Measurements from ENCODE around the gene BACH2.

BACH2 gene

DNA sequence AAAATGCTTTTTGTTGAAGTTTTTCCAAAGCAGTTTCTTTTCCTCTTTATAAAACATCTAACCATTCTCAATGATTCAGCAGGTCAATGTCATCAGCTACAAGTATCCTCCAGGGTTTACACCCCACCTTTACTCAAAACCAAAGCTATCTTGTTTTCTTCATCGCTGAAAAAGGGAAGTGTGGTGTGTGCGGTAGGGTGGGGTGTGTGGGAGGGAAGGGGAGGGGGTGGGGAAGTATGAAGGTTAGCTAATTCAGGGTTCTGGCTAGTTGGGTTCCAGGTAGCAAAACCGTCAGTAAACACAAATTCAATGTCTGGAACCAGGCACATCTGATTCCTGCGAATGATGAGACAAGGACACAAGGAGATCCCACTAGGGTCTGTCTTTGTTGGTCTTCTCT, 212.8 kb downstream of the BACH2 start:
- intact Hi-C loops (cut with micrococcal nuclease) = no loop called here
- Mint-ChIP-seq H3K4me1 (ENCODE audit: low read depth) (peaks cover 12% of the 10 kb centered on the region), H3K36me3 (ENCODE audit: low read depth) (no peaks in the 10 kb centered on the region), H3K9me3 (no peaks in the 10 kb centered on the region), H3K27me3 (no peaks in the 10 kb centered on the region), H3K4me3 (no peak overlapping the region), H3K27ac (no peak overlapping the region)

DNA sequence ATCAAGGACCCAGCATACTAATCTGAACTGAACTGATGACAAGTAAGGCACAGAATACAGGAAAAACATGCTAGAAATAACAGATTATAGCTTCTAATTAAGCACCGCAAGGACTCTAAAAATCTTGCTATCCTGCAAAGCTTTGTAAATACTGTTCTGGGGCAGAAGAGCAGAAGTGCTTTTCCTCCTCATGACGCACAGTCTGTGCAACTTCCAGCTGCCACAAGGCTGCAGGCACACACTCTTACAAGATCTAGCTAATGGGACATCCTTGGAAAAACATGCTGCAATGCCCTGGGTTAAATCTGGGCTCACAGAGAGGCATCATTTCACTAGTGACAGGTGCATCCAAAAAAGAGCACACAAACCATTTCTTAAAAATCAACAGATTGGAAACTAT, 213.8 kb downstream of the BACH2 start:
- Mint-ChIP-seq H3K27me3 (peaks cover 3% of the 10 kb centered on the region), H3K4me3 (no peak overlapping the region), H3K9me3 (no peaks in the 10 kb centered on the region), H3K27ac (no peak overlapping the region), H3K4me1 (ENCODE audit: low read depth) (peaks cover 8% of the 10 kb centered on the region), H3K36me3 (ENCODE audit: low read depth) (no peaks in the 10 kb centered on the region)
- intact Hi-C loops (cut with micrococcal nuclease) = no loop called here

- no peaks in the 10 kb centered on the region for H3K36me3 Mint-ChIP-seq (ENCODE audit: low read depth)
- peaks cover 6% of the 10 kb centered on the region for H3K4me1 Mint-ChIP-seq (ENCODE audit: low read depth)
- no peaks in the 10 kb centered on the region for H3K9me3 Mint-ChIP-seq
- no peak overlapping the region for H3K27ac Mint-ChIP-seq
- peaks cover 3% of the 10 kb centered on the region for H3K27me3 Mint-ChIP-seq
- intact Hi-C loops (cut with micrococcal nuclease) = no loop called here
- H3K4me3 Mint-ChIP-seq = no peak overlapping the region
These were observed 215.7 kb downstream of the BACH2 start for GRCh38 chr6:90080876-90081481.

GRCh38 chr6:90079560-90080490, 216.8 kb downstream of the BACH2 start:
- no peak overlapping the region for H3K4me3 Mint-ChIP-seq
- H3K36me3 Mint-ChIP-seq (ENCODE audit: low read depth) = no peaks in the 10 kb centered on the region
- intact Hi-C loops (cut with micrococcal nuclease) = no loop called here
- H3K9me3 Mint-ChIP-seq = no peaks in the 10 kb centered on the region
- H3K27ac Mint-ChIP-seq = no peak overlapping the region
- H3K4me1 Mint-ChIP-seq (ENCODE audit: low read depth) = peaks cover 6% of the 10 kb centered on the region
- H3K27me3 Mint-ChIP-seq = peaks cover 3% of the 10 kb centered on the region

DNA sequence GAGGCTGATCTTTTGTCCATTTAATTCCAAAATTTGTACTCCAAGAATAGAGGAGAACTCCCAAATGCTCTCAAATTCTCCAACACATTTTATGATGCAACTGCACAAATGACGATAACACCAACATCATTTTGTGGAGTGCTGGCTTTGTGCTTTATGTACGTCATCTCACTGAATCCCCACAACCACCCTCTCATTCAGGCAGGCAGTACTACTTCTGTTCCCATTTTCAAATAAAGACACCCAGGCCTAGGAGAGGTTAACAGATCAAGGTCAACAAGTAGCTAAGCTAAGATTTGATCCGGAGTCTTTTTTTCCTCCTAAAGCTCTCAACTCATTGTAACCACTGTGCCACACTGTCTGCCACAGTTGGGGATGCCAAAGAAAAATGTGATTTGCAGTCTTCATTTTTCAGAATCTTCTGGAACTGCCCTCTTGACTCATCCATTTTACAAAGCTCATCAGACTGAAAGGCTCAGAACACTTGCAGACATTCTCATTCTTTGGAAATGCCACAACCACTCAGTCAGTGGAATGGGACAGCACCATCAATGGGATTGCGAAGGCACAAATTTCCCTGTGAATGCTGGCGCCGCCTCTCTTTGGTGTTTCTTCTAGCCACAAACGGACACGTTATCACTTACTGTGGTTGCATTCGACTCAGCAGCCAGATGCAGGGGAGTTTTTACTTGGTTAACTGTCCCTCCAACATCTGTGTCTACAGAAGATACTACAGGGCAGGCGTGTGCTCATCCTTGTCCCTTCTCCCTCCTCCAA, 217.9 kb downstream of the BACH2 start:
- Mint-ChIP-seq H3K9me3 (no peaks in the 10 kb centered on the region), H3K4me3 (no peak overlapping the region), H3K27me3 (peaks cover 3% of the 10 kb centered on the region), H3K27ac (no peak overlapping the region), H3K36me3 (ENCODE audit: low read depth) (no peaks in the 10 kb centered on the region), H3K4me1 (ENCODE audit: low read depth) (no peaks in the 10 kb centered on the region)
- intact Hi-C loops (cut with micrococcal nuclease) = no loop called here

GRCh38 chr6:90076511-90077415, 219.9 kb downstream of the BACH2 start:
- no peak overlapping the region for H3K4me3 Mint-ChIP-seq
- H3K27ac Mint-ChIP-seq = no peak overlapping the region
- H3K9me3 Mint-ChIP-seq = no peaks in the 10 kb centered on the region
- intact Hi-C loops (cut with micrococcal nuclease) = no loop called here
- H3K4me1 Mint-ChIP-seq (ENCODE audit: low read depth) = no peaks in the 10 kb centered on the region
- H3K36me3 Mint-ChIP-seq (ENCODE audit: low read depth) = no peaks in the 10 kb centered on the region
- peaks cover 3% of the 10 kb centered on the region for H3K27me3 Mint-ChIP-seq

- Mint-ChIP-seq H3K4me1 (ENCODE audit: low read depth) (peaks cover 5% of the 10 kb centered on the region), H3K27me3 (peaks cover 3% of the 10 kb centered on the region), H3K27ac (no peak overlapping the region), H3K4me3 (no peak overlapping the region), H3K9me3 (no peaks in the 10 kb centered on the region), H3K36me3 (ENCODE audit: low read depth) (no peaks in the 10 kb centered on the region)
- intact Hi-C loops (cut with micrococcal nuclease) = no loop called here
These were observed 222.3 kb downstream of the BACH2 start for GRCh38 chr6:90074161-90074850.

DNA sequence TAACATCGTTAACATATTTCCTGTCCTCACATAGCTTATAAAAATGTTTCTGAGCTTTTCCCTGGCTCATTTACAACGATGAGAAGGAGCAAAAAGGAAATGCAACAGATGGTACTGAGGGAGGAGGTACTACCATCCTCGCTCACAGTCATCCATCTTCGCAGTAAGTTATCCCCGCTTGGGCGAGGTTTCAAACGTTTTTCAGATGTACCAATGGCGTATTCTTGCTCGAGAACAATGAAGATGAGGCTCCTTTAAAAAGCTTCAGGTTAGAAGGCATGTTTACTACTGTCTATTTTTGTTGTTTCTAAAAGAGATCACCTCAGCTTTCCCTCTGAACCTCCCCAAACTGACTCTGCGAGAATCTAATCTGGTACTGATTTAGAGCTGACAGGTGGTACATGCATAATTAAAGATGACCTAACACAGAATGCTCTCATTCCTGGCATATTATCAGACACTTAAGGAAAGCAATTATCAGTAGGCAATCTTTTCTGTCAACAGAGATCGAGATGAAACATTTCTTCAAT, 223.6 kb downstream of the BACH2 start:
- Mint-ChIP-seq H3K9me3 (no peaks in the 10 kb centered on the region), H3K27ac (no peak overlapping the region), H3K27me3 (no peaks in the 10 kb centered on the region), H3K36me3 (ENCODE audit: low read depth) (no peaks in the 10 kb centered on the region), H3K4me3 (no peak overlapping the region), H3K4me1 (ENCODE audit: low read depth) (peaks cover 5% of the 10 kb centered on the region)
- intact Hi-C loops (cut with micrococcal nuclease) = no loop called here

- intact Hi-C loops (cut with micrococcal nuclease) = no loop called here
- Mint-ChIP-seq H3K27me3 (no peaks in the 10 kb centered on the region), H3K9me3 (no peaks in the 10 kb centered on the region), H3K4me3 (no peak overlapping the region), H3K27ac (no peak overlapping the region), H3K4me1 (ENCODE audit: low read depth) (peaks cover 5% of the 10 kb centered on the region), H3K36me3 (ENCODE audit: low read depth) (no peaks in the 10 kb centered on the region)
These were observed 224.1 kb downstream of the BACH2 start for GRCh38 chr6:90072501-90072900.

DNA sequence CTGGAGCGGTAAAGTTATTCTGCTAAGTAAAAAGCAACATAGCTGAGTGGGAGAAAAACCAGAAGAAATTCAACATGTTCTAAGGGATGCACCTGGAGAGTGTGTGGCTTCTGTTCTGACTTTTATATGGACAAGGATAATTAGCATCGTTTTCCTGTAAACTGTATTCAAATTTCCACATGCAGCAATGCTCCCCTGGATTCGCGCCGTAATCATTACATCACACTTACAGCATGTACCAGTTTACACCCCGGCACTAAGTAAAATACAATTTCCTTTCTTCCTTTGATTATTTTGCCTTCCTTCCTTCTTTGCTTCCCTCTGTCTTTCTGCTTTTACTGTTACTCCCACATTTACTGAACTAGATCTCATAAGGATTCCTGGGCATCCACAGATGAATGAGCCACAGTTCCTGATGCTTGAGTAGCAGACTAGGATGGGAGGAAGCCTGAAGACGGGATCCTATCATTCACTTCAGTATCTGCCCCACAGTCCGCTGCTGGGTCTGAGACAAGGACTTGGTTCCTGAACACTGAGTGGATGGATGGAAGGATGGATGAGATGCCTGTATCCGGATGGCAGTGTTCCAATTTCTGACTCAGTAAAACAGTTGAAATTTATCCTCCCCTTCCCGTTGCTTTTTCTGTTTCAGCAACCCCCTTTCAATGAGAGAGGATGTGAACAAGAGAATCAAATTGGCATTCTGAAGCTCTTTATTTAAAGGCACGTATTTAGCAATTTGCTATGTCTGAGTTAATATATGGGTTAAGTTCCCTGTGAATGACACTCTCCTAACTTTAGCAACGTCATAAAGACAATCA, 227.7 kb downstream of the BACH2 start:
- no peaks in the 10 kb centered on the region for H3K36me3 Mint-ChIP-seq (ENCODE audit: low read depth)
- intact Hi-C loops (cut with micrococcal nuclease) = no loop called here
- H3K4me3 Mint-ChIP-seq = no peak overlapping the region
- H3K4me1 Mint-ChIP-seq (ENCODE audit: low read depth) = peaks cover 5% of the 10 kb centered on the region
- H3K27ac Mint-ChIP-seq = no peak overlapping the region
- H3K9me3 Mint-ChIP-seq = no peaks in the 10 kb centered on the region
- H3K27me3 Mint-ChIP-seq = no peaks in the 10 kb centered on the region

- H3K4me1 Mint-ChIP-seq (ENCODE audit: low read depth) = peaks cover 5% of the 10 kb centered on the region
- H3K36me3 Mint-ChIP-seq (ENCODE audit: low read depth) = no peaks in the 10 kb centered on the region
- no peaks in the 10 kb centered on the region for H3K27me3 Mint-ChIP-seq
- H3K9me3 Mint-ChIP-seq = no peaks in the 10 kb centered on the region
- H3K27ac Mint-ChIP-seq = no peak overlapping the region
- intact Hi-C loops (cut with micrococcal nuclease) = no loop called here
- H3K4me3 Mint-ChIP-seq = no peak overlapping the region
These were observed 228.4 kb downstream of the BACH2 start for GRCh38 chr6:90068264-90068663.

DNA sequence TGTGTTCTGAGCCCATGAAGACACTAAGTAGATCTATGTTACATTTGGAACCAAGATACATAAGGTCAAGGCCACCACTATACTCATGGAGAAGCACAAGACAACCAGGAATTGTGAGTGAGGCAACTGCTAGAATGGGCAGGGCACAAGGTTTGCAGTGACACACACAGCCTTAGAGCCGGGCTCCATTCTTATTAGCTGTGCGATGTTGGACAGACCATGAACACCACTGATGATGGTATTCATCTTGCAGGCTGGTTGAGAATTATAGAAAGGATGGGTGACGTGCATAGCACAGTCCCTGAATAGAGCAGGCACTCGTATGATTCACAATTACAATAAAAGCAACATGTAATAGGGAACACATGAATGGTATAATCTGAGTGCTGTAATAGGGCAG, 229.9 kb downstream of the BACH2 start:
- intact Hi-C loops (cut with micrococcal nuclease) = no loop called here
- H3K4me1 Mint-ChIP-seq (ENCODE audit: low read depth) = peaks cover 5% of the 10 kb centered on the region
- no peaks in the 10 kb centered on the region for H3K27me3 Mint-ChIP-seq
- H3K4me3 Mint-ChIP-seq = no peak overlapping the region
- no peaks in the 10 kb centered on the region for H3K9me3 Mint-ChIP-seq
- H3K27ac Mint-ChIP-seq = no peak overlapping the region
- no peaks in the 10 kb centered on the region for H3K36me3 Mint-ChIP-seq (ENCODE audit: low read depth)
